Hepatocyte (in vitro differentiated cells): ENCODE measurements around the gene GAPT. TPM values are rescaled to one million over a fixed set of nuclear protein-coding genes. Genes with fewer than 3 reads are reported as not detected.

ENCODE experiments used
- DNase-seq: peaks from one replicate; pipeline ENCODE4 v3.0.0-alpha.2; 2016; ENCODE audit warnings: low spot score
- H2AFZ ChIP-seq: fragments of 200-600 bp; sonication (generic); 2 replicates; pipeline ENCODE4 v1.6.0; 2016; ENCODE audit warnings: antibody characterized with exemption, mild to moderate bottlenecking
- H3K27ac ChIP-seq: fragments of 200-600 bp; sonication (generic); 2 replicates; pipeline ENCODE4 v1.5.1; 2016; ENCODE audit warnings: mild to moderate bottlenecking
- H3K27me3 ChIP-seq: fragments of 200-600 bp; sonication (generic); 2 replicates; pipeline ENCODE4 v1.6.1; 2016
- H3K36me3 ChIP-seq: fragments of 200-600 bp; sonication (generic); replicated peaks from 2 replicates; pipeline ENCODE4 v1.5.1; 2016; ENCODE audit warnings: low read depth; ENCODE audit not compliant: insufficient read depth
- H3K4me1 ChIP-seq: fragments of 200-600 bp; sonication (generic); 2 replicates; pipeline ENCODE4 v1.5.1; 2016; ENCODE audit warnings: mild to moderate bottlenecking, moderate library complexity; ENCODE audit not compliant: insufficient read depth
- H3K4me2 ChIP-seq: fragments of 200-600 bp; sonication (generic); 2 replicates; pipeline ENCODE4 v1.6.0; 2016
- H3K4me3 ChIP-seq: fragments of 200-600 bp; sonication (generic); 2 replicates; pipeline ENCODE4 v1.5.1; 2016; ENCODE audit warnings: mild to moderate bottlenecking
- H3K79me2 ChIP-seq: fragments of 200-600 bp; sonication (generic); 2 replicates; pipeline ENCODE4 v1.6.0; 2017; ENCODE audit warnings: mild to moderate bottlenecking
- H3K9me2 ChIP-seq: fragments of 200-600 bp; sonication (generic); replicated peaks from 2 replicates; pipeline ENCODE4 v1.6.0; 2017; ENCODE audit warnings: mild to moderate bottlenecking; ENCODE audit not compliant: insufficient read depth
- H3K9me3 ChIP-seq: fragments of 200-600 bp; sonication (generic); 2 replicates; pipeline ENCODE4 v1.5.1; 2016; ENCODE audit warnings: low read depth, mild to moderate bottlenecking
- H4K20me1 ChIP-seq: fragments of 200-600 bp; sonication (generic); 2 replicates; pipeline ENCODE4 v1.6.0; 2016; ENCODE audit warnings: mild to moderate bottlenecking; ENCODE audit not compliant: insufficient read depth, poor library complexity, severe bottlenecking
- CTCF ChIP-seq: fragments of 200-600 bp; sonication (generic); IDR thresholded peaks from 2 replicates; pipeline ENCODE4 v1.5.1; 2016; ENCODE audit warnings: antibody characterized with exemption, mild to moderate bottlenecking; ENCODE audit not compliant: poor library complexity
- EZH2 ChIP-seq: fragments of 200-600 bp; sonication (generic); IDR thresholded peaks from 2 replicates; pipeline ENCODE4 v1.6.1; 2016; ENCODE audit warnings: antibody characterized with exemption, mild to moderate bottlenecking, borderline replicate concordance
- EZH2phosphoT487 ChIP-seq: fragments of 200-600 bp; sonication (generic); IDR thresholded peaks from one replicate; pipeline ENCODE4 v1.6.1; 2018; ENCODE audit warnings: antibody characterized with exemption, mild to moderate bottlenecking, low read depth, moderate library complexity; ENCODE audit not compliant: unreplicated experiment, severe bottlenecking
- WGBS: methylation state at CpG from one replicate; pipeline ENCODE4 v1.1.6; 2016; ENCODE audit warnings: low lambda C conversion rate; ENCODE audit errors: missing lambda C conversion rate; 5-methylcytosine and 5-hydroxymethylcytosine counted together
- polyA plus RNA-seq: library from polyadenylated mRNA; unstranded; fragments of >200 nt; fragmentation: Nextera tagmentation; extraction: Ambion mirVana; gene quantifications from 2 replicates; pipeline ENCODE4 v1.2.1, GENCODE V29; 2016
- total RNA-seq: library from RNA; depleted of rRNA; stranded (reverse); fragments of >200 nt; gene quantifications from 2 replicates; pipeline ENCODE4 v1.2.3, GENCODE V29; 2014

Gene GAPT
- total and polyA plus RNA-seq, 2 experiments from 2014 or later = not detected

GRCh38 chr5:58447226-58447625, 44.0 kb upstream of the GAPT start:
- H3K9me3 ChIP-seq = no peaks in the 10 kb centered on the region
- H3K9me2 ChIP-seq = no peaks in the 10 kb centered on the region
- H3K79me2 ChIP-seq = no peaks in the 10 kb centered on the region
- H3K27me3 ChIP-seq = no peaks in the 10 kb centered on the region
- DNase-seq = no peak
- H3K36me3 ChIP-seq = no peaks in the 10 kb centered on the region
- no peak overlapping the region for H3K27ac ChIP-seq
- no peak overlapping the region for H2AFZ ChIP-seq
- 88% methylated on average over 2 of the region's 2 CpGs for WGBS
- H3K4me1 ChIP-seq = no peaks in the 10 kb centered on the region
- no peak overlapping the region for H3K4me3 ChIP-seq
- no peak for TF ChIP-seq EZH2phosphoT487
- TF ChIP-seq CTCF = no peak
- TF ChIP-seq EZH2 = no peak
- H3K4me2 ChIP-seq = no peak overlapping the region
- H4K20me1 ChIP-seq = no peaks in the 10 kb centered on the region

GRCh38 chr5:58450018-58450417, 41.2 kb upstream of the GAPT start:
- Histone ChIP-seq H4K20me1 (peaks cover 19% of the 10 kb centered on the region), H3K4me1 (peaks cover 7% of the 10 kb centered on the region), H3K4me3 (no peak overlapping the region), H3K27me3 (no peaks in the 10 kb centered on the region), H2AFZ (no peak overlapping the region), H3K9me2 (no peaks in the 10 kb centered on the region), H3K36me3 (no peaks in the 10 kb centered on the region), H3K4me2 (no peak overlapping the region), H3K27ac (no peak overlapping the region), H3K9me3 (no peaks in the 10 kb centered on the region), H3K79me2 (peaks cover 12% of the 10 kb centered on the region)
- TF ChIP-seq EZH2 (no peak), EZH2phosphoT487 (no peak), CTCF (no peak)
- DNase-seq = no peak
- WGBS = 92% methylated on average over 3 of the region's 3 CpGs

- no peak overlapping the region for H3K4me3 ChIP-seq
- no peak for DNase-seq
- peaks cover 29% of the 10 kb centered on the region for H4K20me1 ChIP-seq
- peaks cover 22% of the 10 kb centered on the region for H3K79me2 ChIP-seq
- TF ChIP-seq EZH2 (no peak), EZH2phosphoT487 (no peak), CTCF (no peak)
- peaks cover 6% of the 10 kb centered on the region for H3K36me3 ChIP-seq
- H3K9me2 ChIP-seq = no peaks in the 10 kb centered on the region
- H2AFZ ChIP-seq = no peak overlapping the region
- no peaks in the 10 kb centered on the region for H3K9me3 ChIP-seq
- WGBS = 90% methylated on average over 10 of the region's 10 CpGs
- H3K27ac ChIP-seq = no peak overlapping the region
- no peaks in the 10 kb centered on the region for H3K27me3 ChIP-seq
- peaks cover 15% of the 10 kb centered on the region for H3K4me1 ChIP-seq
- H3K4me2 ChIP-seq = no peak overlapping the region
These were observed 40.2 kb upstream of the GAPT start for GRCh38 chr5:58450811-58451629.
